ELR (cell line): Measurements from ENCODE around the gene NRL.
"Not testable (repeated sequence)": the region's sequence is repeated elsewhere in the genome, so short reads cannot be mapped to it uniquely, and the experiment has no call there.

Source experiments
- DNase-seq: peaks from one replicate; pipeline ENCODE4 v3.0.0-alpha.2; 2015; ENCODE audit warnings: low read depth

The NRL gene

GRCh38 chr14:24123424-24124417 is 9.0 kb upstream of the NRL start:
- DNase-seq, result no peak

GRCh38 chr14:24122898-24123297 is 8.1 kb upstream of the NRL start:
- no peak for DNase-seq

GRCh38 chr14:24122416-24122815 is 7.7 kb upstream of the NRL start:
- no peak for DNase-seq

GRCh38 chr14:24121210-24121609 is 6.5 kb upstream of the NRL start:
- no peak for DNase-seq

GRCh38 chr14:24119691-24120090 is 4.9 kb upstream of the NRL start:
- DNase-seq, result no peak

GRCh38 chr14:24117179-24117578 is 2.4 kb upstream of the NRL start:
- DNase-seq, result no peak

GRCh38 chr14:24116128-24116814 is 1.5 kb upstream of the NRL start:
- DNase-seq, result no peak

GRCh38 chr14:24115422-24116127 is 826 bp upstream of the NRL start:
- DNase-seq, result no peak

- peak; percentile 90 for DNase-seq
Observed at GRCh38 chr14:24113801-24114531, 783 bp downstream of the NRL start.

GRCh38 chr14:24113379-24113800 is 1.4 kb downstream of the NRL start:
- DNase-seq, result no peak

- DNase-seq, result no peak
Observed at GRCh38 chr14:24110523-24110922, 4.2 kb downstream of the NRL start.

- DNase-seq, result no peak
Observed at GRCh38 chr14:24110060-24110459, 4.7 kb downstream of the NRL start.

GRCh38 chr14:24108336-24108874 is 6.3 kb downstream of the NRL start:
- no peak for DNase-seq

- DNase-seq, result no peak
Observed at GRCh38 chr14:24106672-24107271, 8.0 kb downstream of the NRL start.

GRCh38 chr14:24105609-24106239 is 9.0 kb downstream of the NRL start:
- DNase-seq, result not testable (repeated sequence)

- DNase-seq, result no peak
Observed at GRCh38 chr14:24103451-24103850, 11.3 kb downstream of the NRL start.

- DNase-seq, result no peak
Observed at GRCh38 chr14:24102357-24103048, 12.2 kb downstream of the NRL start.

- no peak for DNase-seq
Observed at GRCh38 chr14:24100982-24101494, 13.7 kb downstream of the NRL start.

GRCh38 chr14:24100197-24100981 is 14.4 kb downstream of the NRL start:
- no peak for DNase-seq
